GM12878 (cell line): ENCODE data around the gene PLPPR2.

Source experiments
- CHD2 ChIP-seq: IDR thresholded peaks from 2 replicates; pipeline ENCODE4 v1.6.1; 2011; ENCODE audit warnings: low read depth, low read length, improper control_type of control experiment, borderline replicate concordance
- EP300 ChIP-seq, 2 experiments: fragments of 150-350 bp in 1 of 2; IDR thresholded peaks; 2 replicates each; pipeline ENCODE4 v1.6.1; 2011 to 2012; ENCODE audit warnings: low read depth in 2 of 2, low read length in 2 of 2, borderline replicate concordance in 1 of 2, improper control_type of control experiment in 1 of 2, inconsistent platforms in 1 of 2; ENCODE audit not compliant: control insufficient read depth in 1 of 2
- EZH2 ChIP-seq: IDR thresholded peaks from 2 replicates; pipeline ENCODE4 v1.6.1; 2012; ENCODE audit warnings: low read depth, mild to moderate bottlenecking, control low read depth, inconsistent platforms, low read length, borderline replicate concordance; ENCODE audit not compliant: control insufficient read depth
- SIX5 ChIP-seq: IDR thresholded peaks from 2 replicates; pipeline ENCODE4 v1.6.1; 2011; ENCODE audit warnings: mild to moderate bottlenecking, low read depth, low read length, moderate library complexity; ENCODE audit not compliant: severe bottlenecking
- TAF1 ChIP-seq: IDR thresholded peaks from 2 replicates; pipeline ENCODE4 v1.6.1; 2011; ENCODE audit warnings: mild to moderate bottlenecking, low read depth, low read length, borderline replicate concordance
- ZNF274 ChIP-seq: IDR thresholded peaks from one replicate; pipeline ENCODE4 v1.8.0; 2011; ENCODE audit not compliant: insufficient read length, insufficient read depth

DNA sequence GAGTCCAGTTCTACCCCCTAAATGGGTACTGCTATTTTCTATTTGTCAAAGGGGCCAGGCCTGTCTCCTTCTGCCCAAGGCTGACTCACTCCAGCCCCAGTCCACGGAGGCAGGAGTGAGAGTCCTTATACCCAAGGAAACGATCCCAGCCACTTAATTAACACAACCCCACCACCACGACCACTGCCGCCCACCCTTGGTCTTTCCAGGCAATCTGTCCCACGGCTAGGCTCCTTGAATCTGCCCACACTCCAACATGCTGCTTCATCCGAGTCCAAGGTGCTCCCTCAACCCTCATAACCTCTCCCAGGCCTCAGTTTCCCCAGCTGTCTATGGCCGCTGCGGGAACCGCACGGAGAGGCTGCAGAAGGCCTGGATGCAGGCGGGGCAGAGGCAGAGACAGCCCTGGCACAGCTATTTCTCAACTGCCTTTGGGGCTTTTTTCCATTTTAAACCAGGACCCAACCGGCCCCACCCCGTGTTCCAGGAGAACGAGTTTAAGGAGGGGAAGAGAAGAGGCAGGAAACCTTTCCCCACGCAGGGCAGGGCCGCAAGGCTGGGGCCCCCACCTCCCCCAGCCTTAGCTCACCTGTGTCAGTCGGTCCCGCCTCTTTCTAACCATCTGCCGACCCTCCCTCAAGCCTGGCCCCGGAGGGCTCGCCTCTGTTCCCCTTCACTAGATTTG, 16.5 kb upstream of the PLPPR2 start:
- no peak for TF ChIP-seq EZH2
- TF ChIP-seq SIX5 = no peak
- TF ChIP-seq EP300 (IDR thresholded peaks at IDR 0.05; ENCODE audit: borderline replicate concordance in 1 of 2, control insufficient read depth in 1 of 2, low read depth in 2 of 2, low read length in 2 of 2) = no peak
- TF ChIP-seq CHD2 = no peak
- no peak for TF ChIP-seq TAF1
- TF ChIP-seq ZNF274 = no peak
